Kidney epithelial cell (primary cell): Measurements from ENCODE around the gene IGFN1. TPM values are rescaled to one million over a fixed set of nuclear protein-coding genes. Genes with fewer than 3 reads are reported as not detected.

Experiments
- DNase-seq: peaks from one replicate; pipeline ENCODE4 v3.0.0-alpha.2; 2010; ENCODE audit warnings: low read depth
- H3K27me3 ChIP-seq: 2 replicates; pipeline ENCODE4 v1.6.0; 2011; ENCODE audit warnings: low read length; ENCODE audit not compliant: control insufficient read depth, insufficient read depth
- H3K36me3 ChIP-seq: 2 replicates; pipeline ENCODE4 v1.5.1; 2011; ENCODE audit warnings: low read length; ENCODE audit not compliant: control insufficient read depth, insufficient read depth
- H3K4me3 ChIP-seq: 2 replicates; pipeline ENCODE4 v1.5.1; 2011; ENCODE audit warnings: low read depth, mild to moderate bottlenecking, control low read depth, low read length
- total RNA-seq: library from RNA; depleted of rRNA; stranded (reverse); fragments of >200 nt; gene quantifications from 2 replicates; pipeline ENCODE4 v1.2.3, GENCODE V29; 2015
- TF ChIP-seq, protein P1 (sequence below): IDR thresholded peaks from 2 replicates; pipeline ENCODE4 v1.5.1; 2011; ENCODE audit warnings: mild to moderate bottlenecking, moderate library complexity, low read length, control low read depth, inconsistent platforms; ENCODE audit not compliant: insufficient read depth, poor library complexity, severe bottlenecking

Gene IGFN1
- total RNA-seq, 1 donor from 2014 or later, result 0.54 TPM

DNA sequence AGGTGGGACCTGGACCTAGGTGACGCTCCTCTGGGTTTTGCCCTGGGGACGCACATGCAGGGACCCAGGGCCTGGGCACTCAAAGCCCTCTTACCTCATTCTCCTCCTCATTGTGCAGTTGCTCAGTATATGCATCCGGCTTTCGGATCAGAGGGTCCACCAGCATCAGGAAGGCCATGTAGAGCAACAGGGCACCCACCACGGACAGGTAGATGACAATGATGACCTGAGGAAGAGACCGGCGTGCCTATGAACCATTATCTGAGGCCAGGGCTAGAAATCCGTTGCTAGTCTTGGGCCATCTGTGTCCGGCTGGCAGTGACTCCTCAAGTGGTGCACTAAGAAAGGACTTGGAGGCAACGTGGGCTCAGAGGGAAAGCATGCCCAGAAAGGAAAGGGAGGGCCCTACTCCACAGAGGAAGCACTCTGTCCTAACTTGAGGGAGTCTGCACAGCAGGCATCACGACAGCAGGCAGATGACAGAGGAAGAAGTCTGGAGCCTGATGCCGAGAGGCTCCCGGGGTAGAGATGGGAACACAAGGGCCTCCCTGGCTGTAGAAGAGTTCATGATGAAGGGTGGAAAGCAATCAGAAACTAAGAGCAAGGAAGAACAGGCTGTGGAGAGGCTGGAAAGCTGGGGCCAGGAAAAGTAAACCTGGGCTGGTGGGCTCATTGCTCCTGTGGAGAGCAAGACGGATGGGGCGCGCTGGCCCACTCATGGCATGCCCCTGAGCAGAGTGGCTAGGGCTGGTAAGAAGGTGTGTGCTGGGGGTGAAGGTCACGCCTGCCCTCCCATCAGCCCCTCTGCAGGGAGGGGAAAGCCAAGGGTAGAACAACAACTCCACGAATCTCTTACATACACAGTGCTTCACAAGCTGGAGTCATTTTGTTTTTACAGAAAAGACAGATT is 46.6 kb upstream of the IGFN1 start:
- Histone ChIP-seq H3K36me3 (peaks cover 6% of the 10 kb centered on the region), H3K27me3 (no peaks in the 10 kb centered on the region), H3K4me3 (no peak overlapping the region)
- DNase-seq, result no peak
- TF ChIP-seq, protein P1, sequence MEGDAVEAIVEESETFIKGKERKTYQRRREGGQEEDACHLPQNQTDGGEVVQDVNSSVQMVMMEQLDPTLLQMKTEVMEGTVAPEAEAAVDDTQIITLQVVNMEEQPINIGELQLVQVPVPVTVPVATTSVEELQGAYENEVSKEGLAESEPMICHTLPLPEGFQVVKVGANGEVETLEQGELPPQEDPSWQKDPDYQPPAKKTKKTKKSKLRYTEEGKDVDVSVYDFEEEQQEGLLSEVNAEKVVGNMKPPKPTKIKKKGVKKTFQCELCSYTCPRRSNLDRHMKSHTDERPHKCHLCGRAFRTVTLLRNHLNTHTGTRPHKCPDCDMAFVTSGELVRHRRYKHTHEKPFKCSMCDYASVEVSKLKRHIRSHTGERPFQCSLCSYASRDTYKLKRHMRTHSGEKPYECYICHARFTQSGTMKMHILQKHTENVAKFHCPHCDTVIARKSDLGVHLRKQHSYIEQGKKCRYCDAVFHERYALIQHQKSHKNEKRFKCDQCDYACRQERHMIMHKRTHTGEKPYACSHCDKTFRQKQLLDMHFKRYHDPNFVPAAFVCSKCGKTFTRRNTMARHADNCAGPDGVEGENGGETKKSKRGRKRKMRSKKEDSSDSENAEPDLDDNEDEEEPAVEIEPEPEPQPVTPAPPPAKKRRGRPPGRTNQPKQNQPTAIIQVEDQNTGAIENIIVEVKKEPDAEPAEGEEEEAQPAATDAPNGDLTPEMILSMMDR, result no peak

DNA sequence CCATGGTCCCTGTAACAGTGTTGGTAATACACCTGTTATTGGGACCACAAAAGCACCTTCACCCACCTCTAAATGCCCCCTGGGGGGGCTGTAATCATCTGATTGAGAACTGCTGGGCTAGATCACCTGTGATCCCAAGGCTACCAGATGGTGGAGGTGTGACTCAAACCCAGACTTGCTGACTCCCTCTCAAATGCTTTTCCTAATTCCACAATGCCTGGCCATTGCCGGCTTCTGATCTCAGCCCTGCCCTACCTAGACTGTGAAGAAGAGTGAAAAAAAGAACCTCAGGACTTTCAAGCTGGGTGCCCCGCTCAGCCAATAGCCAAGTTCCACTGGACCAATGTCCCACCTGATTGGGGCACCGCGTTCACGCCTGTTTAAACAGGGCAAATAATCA is 45.9 kb upstream of the IGFN1 start:
- TF ChIP-seq, protein P1, result no peak
- Histone ChIP-seq H3K27me3 (no peaks in the 10 kb centered on the region), H3K36me3 (peaks cover 6% of the 10 kb centered on the region), H3K4me3 (no peak overlapping the region)
- no peak for DNase-seq

DNA sequence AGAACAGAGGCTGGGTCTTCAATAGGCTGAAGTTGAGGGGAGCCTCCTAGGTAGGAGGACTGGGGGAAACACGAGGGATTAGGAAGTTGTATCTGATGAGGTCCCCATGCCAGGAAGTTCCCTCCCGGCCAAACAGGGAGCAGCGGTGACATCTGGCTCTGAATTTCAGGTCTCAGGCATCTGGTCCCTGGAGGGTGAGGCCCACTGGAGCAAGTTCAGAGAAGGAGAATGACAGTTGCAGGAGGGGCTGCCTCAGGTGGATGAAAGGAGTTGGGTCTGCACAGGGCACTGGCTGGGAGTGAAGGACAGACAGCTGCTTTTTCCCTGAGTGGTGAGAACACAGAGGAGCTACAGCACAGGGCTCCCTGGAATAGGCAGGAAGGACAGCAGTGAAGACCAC is 45.5 kb upstream of the IGFN1 start:
- no peak for DNase-seq
- H3K36me3 ChIP-seq, result peaks cover 6% of the 10 kb centered on the region
- H3K27me3 ChIP-seq, result no peaks in the 10 kb centered on the region
- no peak overlapping the region for H3K4me3 ChIP-seq
- TF ChIP-seq, protein P1, result no peak

DNA sequence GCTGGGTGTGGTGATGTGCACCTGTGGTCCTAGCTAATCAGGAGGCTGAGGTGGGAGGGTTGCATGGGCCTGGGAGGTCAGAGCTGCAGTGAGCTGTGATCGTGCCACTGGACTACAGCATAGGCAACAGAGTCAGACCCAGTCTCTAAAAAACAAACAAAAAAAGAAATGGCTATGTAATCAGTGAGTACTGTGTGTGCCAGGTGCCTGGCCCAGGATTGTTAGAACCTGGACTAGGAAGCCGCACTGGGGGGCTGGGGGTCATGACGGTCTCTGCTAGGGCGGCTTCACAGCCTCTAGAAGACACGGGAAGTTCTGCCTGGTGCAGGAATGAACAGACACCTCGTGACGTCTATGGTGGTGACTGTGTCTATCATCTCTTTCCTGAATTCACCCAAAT is 44.8 kb upstream of the IGFN1 start:
- TF ChIP-seq, protein P1, result no peak
- no peak for DNase-seq
- H3K4me3 ChIP-seq, result no peak overlapping the region
- H3K36me3 ChIP-seq, result peaks cover 6% of the 10 kb centered on the region
- H3K27me3 ChIP-seq, result no peaks in the 10 kb centered on the region

DNA sequence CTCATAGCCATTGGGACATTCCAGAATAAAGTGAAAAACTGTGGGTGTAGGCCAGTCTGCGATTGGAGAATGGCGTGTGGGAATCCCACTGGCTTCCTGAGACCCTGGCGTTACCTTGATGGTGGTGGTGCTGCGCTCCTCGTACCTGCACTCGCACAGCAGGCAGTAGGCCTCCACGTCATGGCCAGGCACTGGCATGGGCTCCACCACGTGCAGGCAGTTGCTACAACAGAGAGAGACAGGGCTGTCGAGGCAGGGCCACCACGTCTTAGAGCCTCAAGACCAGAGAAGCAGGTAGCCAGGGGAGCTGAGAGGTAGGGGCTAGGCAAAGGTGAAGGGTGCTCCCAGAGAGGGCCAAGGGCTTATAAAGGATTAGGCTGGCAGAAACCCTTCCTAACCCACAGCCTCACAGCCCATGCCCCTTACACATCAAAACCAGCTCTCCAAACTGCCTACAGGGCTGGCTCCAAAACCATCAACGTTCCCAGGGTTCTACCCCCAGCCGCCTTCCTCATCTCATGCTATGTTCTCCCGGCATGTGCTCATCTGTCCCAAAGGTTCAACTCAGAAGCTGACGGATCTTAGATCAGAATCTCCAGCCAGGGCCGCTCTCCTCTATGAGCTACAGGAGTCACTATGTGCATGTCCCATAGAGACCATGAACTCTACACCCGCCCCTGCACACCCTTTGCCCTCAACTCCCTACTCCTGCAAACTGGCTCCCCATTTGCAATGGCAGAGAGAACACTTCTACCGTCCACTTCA is 43.8 kb upstream of the IGFN1 start:
- H3K27me3 ChIP-seq, result no peaks in the 10 kb centered on the region
- TF ChIP-seq, protein P1, result no peak
- H3K4me3 ChIP-seq, result no peak overlapping the region
- no peak for DNase-seq
- H3K36me3 ChIP-seq, result peaks cover 6% of the 10 kb centered on the region
